OCI-LY7 (cell line): ENCODE data around the gene LAYN.

ENCODE experiments used
- CTCF ChIP-seq: fragments of 200-600 bp; sonication (generic); conservative IDR thresholded peaks from 2 replicates; pipeline ENCODE4 v1.5.1; 2014; ENCODE audit warnings: mild to moderate bottlenecking, antibody characterized with exemption, low read length, moderate library complexity, mixed read lengths
- EZH2phosphoT487 ChIP-seq: fragments of 200-600 bp; sonication (generic); IDR thresholded peaks from 2 replicates; pipeline ENCODE4 v1.6.1; 2018; ENCODE audit warnings: low read depth, borderline replicate concordance, mild to moderate bottlenecking, mixed run types, antibody characterized with exemption, low read length, moderate library complexity, mixed read lengths

GRCh38 chr11:111527279-111527678, 13.2 kb upstream of the LAYN start:
- TF ChIP-seq CTCF = no peak
- TF ChIP-seq EZH2phosphoT487 = no peak
